ENCODE measurements around the gene TBXAS1. TPM values are rescaled to one million over a fixed set of nuclear protein-coding genes. Genes with fewer than 3 reads are reported as not detected.

TBXAS1 gene
- total RNA-seq, 2 donors from 2014 or later, result 12.0 to 17.0 TPM

DNA sequence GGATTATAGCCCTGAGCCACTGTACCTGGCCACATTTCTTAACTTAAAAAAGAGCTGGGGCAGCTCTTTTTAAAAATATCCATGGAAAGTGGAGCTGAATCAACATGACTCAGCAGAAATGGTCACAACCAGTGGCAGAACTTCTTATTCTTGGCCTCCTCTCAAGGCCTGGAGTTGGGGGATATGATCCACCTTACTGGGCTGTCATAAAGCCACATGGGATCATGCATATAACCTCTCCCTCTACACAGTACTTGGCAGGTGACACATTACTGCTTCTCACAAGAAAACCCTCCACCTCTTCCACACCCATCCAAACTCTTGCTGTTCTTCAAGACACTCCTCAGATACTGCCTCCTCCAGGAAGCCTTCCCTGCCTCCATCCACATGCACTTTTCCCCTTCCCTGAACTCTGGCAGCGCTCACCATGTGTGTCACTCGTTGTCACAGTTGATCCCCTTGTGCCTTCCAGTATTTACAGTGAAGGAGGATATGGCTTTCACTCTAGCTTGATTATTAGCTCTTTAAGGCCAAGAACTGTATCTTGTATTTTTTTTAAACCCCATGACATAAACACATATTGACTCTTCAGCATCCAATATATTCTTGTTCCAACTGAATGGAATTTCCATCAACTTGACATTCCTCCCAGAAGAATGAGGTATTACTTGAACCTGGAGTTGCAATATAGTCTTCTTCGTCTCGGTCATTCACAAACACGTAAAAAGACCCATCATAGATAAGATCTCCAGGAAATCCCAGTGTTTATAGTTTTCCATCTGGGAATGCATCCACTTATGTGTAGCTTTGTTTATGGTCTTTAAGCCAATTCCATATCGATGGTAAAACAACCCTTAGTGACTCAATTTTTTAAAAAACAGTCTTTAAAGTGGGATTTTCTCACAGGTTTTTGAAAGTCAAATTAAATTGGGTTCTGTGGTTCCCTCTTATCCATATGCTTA lies 85.5 kb downstream of the TBXAS1 start:
- Histone ChIP-seq H3K9me3 (no peaks in the 10 kb centered on the region), H3K36me3 (no peaks in the 10 kb centered on the region), H3K4me1 (no peaks in the 10 kb centered on the region), H3K4me3 (no peak overlapping the region), H3K27ac (no peak overlapping the region), H3K9ac (ENCODE audit: low read depth in 2 of 2, low read length in 2 of 2) (no peak overlapping the region), H3K27me3 (no peaks in the 10 kb centered on the region)
- no peak for DNase-seq
- TF ChIP-seq, protein P1, sequence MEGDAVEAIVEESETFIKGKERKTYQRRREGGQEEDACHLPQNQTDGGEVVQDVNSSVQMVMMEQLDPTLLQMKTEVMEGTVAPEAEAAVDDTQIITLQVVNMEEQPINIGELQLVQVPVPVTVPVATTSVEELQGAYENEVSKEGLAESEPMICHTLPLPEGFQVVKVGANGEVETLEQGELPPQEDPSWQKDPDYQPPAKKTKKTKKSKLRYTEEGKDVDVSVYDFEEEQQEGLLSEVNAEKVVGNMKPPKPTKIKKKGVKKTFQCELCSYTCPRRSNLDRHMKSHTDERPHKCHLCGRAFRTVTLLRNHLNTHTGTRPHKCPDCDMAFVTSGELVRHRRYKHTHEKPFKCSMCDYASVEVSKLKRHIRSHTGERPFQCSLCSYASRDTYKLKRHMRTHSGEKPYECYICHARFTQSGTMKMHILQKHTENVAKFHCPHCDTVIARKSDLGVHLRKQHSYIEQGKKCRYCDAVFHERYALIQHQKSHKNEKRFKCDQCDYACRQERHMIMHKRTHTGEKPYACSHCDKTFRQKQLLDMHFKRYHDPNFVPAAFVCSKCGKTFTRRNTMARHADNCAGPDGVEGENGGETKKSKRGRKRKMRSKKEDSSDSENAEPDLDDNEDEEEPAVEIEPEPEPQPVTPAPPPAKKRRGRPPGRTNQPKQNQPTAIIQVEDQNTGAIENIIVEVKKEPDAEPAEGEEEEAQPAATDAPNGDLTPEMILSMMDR (IDR thresholded peaks at IDR 0.05), result no peak
- intact Hi-C loops (cut with DNase I), result no loop called here

DNA sequence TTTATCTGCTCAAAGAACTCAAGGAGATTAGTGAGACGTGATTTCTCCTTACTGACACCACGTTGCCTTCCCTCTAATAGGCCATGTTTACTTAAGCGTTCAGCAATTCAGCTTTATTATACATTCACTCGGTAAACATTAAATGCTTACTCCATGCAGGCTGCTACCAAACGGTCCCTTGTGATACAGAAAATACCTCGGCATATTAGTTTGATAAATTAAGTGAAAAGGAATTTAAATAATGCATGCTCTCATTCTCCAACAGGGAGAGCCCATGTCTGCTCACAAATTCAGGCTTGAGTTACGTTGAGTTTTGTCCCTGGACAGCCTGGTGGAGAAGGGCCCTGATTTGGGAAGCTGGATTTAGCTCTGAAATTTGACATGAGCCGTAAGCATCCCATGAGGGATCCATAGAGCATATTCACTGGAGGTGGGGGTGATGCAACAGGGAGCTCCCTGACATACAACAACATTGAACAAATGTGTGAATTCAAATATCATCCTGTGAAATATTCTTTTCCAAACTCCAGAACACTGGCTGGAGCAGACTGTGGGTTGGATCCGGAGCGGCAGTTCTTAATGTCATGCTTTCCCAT lies 86.3 kb downstream of the TBXAS1 start:
- Histone ChIP-seq H3K9ac (ENCODE audit: low read depth in 2 of 2, low read length in 2 of 2) (no peak overlapping the region), H3K27ac (peak overlapping the region; percentile 44), H3K27me3 (no peaks in the 10 kb centered on the region), H3K4me1 (no peaks in the 10 kb centered on the region), H3K4me3 (no peak overlapping the region), H3K9me3 (no peaks in the 10 kb centered on the region), H3K36me3 (no peaks in the 10 kb centered on the region)
- TF ChIP-seq, protein P1 (IDR thresholded peaks at IDR 0.05), result no peak
- intact Hi-C loops (cut with DNase I), result no loop called here
- DNase-seq, result no peak

DNA sequence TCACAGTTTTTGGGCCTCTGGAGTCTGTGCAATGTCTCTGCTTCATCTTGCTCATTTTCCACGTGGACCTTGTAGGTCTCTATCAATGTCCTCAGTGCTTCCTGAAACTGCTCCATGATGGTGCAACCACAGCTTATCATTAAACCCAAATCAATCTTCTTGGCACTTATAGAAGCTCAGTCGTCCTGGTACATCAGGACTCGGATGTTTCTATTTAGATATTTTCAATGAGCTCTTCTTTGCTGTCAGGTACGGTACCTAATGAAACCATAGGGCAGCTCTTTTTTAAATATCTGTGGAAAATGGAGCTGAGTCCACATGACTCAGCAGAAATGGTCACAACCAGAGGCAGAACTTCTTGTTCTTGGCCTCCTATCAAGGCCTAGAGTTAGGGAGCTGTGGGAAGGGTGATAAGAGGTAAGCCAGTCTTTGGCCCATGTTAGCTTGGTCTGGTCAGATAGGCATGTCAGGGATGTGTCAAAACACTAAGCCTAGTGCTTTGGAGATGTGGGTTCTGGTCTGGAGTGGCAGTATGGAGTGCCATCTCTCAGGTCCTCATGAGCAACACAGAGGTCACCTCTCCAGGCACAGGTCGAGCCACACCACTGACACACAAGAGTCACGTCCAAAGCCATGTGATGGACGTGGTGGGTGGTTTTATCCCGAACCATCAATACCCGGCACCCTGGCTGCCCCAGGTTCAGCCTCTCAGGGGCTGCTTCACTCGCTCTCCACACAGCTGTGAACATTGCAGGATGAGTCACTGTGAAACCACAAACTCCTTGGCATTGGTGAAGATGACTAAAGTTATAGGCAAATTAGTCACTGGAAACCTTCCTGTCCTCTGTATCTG lies 87.0 kb downstream of the TBXAS1 start:
- Histone ChIP-seq H3K4me3 (no peak overlapping the region), H3K4me1 (no peaks in the 10 kb centered on the region), H3K9me3 (no peaks in the 10 kb centered on the region), H3K27me3 (no peaks in the 10 kb centered on the region), H3K9ac (ENCODE audit: low read depth in 2 of 2, low read length in 2 of 2) (no peak overlapping the region), H3K36me3 (no peaks in the 10 kb centered on the region), H3K27ac (peak overlapping the region; percentile 44)
- intact Hi-C loops (cut with DNase I), result no loop called here
- DNase-seq, result peak; percentile 30
- TF ChIP-seq, protein P1 (IDR thresholded peaks at IDR 0.05), result no peak

DNA sequence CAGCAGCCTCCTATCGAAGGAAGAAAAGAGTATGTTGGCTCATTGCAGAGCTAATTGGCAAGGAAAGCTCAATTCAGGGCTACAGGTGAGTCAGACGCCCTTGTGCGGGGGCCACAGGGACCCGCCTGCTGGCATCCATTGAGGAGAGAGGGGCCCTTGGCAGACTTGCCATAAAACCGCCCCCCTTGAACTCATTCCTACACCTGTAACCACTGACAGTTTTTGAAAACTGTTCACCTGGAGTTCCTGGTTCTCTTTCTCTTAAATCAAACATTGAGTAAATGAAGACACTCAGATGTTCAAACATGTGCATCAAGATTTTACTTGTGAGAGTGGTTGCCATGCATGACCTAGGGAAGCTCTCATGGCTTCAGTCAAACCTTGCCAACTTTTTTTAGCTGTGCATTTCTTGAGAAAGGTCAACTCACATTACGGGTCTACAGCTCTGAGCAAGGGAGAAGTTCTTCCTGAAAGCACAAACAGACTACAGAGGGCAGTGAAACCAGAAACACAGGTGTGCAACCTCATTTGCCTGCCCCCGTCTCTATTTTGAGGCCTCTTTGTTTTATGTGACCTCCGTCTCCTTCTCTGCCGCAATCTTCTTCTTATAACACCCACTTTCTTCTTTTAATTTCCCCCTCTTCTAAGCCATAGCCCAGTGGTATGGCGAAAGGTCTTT lies 87.8 kb downstream of the TBXAS1 start:
- Histone ChIP-seq H3K4me3 (no peak overlapping the region), H3K4me1 (no peaks in the 10 kb centered on the region), H3K9ac (ENCODE audit: low read depth in 2 of 2, low read length in 2 of 2) (no peak overlapping the region), H3K27ac (no peak overlapping the region), H3K9me3 (no peaks in the 10 kb centered on the region), H3K36me3 (no peaks in the 10 kb centered on the region), H3K27me3 (no peaks in the 10 kb centered on the region)
- DNase-seq, result no peak
- intact Hi-C loops (cut with DNase I), result no loop called here
- TF ChIP-seq, protein P1 (IDR thresholded peaks at IDR 0.05), result no peak

DNA sequence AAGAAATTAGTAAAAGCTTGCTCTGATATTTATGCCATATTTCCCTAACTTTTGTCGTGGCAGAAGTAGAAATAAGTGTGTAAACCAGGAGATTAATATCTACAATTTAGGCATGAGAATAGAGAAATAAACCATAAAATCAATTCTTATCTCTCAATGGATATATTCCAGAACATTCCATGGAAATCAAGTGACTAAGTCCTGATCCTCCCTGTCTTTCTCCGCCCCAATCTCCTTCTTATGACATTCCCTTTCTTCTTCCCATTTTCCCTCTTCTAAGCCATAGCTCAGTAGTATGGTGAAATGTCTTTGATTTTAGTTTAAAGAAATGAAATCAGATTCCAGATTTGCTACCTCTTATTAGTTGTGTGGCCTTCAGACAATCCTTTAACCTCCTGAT lies 88.8 kb downstream of the TBXAS1 start:
- Histone ChIP-seq H3K9ac (ENCODE audit: low read depth in 2 of 2, low read length in 2 of 2) (no peak overlapping the region), H3K4me1 (no peaks in the 10 kb centered on the region), H3K9me3 (no peaks in the 10 kb centered on the region), H3K27me3 (no peaks in the 10 kb centered on the region), H3K27ac (no peak overlapping the region), H3K36me3 (no peaks in the 10 kb centered on the region), H3K4me3 (no peak overlapping the region)
- TF ChIP-seq, protein P1 (IDR thresholded peaks at IDR 0.05), result no peak
- DNase-seq, result no peak
- intact Hi-C loops (cut with DNase I), result no loop called here
